WI38 (cell line): ENCODE results near the gene SEC14L5.
"Not testable (repeated sequence)": the region's sequence is repeated elsewhere in the genome, so short reads cannot be mapped to it uniquely, and the experiment has no call there.

Experiments used
- H3K4me3 ChIP-seq: 2 replicates; pipeline ENCODE4 v1.5.1; 2011; ENCODE audit warnings: low read depth, mild to moderate bottlenecking, control low read depth, low read length
- CTCF ChIP-seq: IDR thresholded peaks from 2 replicates; pipeline ENCODE4 v1.5.1; 2012; ENCODE audit warnings: low read depth, mild to moderate bottlenecking, control low read depth, low read length

SEC14L5 gene

DNA sequence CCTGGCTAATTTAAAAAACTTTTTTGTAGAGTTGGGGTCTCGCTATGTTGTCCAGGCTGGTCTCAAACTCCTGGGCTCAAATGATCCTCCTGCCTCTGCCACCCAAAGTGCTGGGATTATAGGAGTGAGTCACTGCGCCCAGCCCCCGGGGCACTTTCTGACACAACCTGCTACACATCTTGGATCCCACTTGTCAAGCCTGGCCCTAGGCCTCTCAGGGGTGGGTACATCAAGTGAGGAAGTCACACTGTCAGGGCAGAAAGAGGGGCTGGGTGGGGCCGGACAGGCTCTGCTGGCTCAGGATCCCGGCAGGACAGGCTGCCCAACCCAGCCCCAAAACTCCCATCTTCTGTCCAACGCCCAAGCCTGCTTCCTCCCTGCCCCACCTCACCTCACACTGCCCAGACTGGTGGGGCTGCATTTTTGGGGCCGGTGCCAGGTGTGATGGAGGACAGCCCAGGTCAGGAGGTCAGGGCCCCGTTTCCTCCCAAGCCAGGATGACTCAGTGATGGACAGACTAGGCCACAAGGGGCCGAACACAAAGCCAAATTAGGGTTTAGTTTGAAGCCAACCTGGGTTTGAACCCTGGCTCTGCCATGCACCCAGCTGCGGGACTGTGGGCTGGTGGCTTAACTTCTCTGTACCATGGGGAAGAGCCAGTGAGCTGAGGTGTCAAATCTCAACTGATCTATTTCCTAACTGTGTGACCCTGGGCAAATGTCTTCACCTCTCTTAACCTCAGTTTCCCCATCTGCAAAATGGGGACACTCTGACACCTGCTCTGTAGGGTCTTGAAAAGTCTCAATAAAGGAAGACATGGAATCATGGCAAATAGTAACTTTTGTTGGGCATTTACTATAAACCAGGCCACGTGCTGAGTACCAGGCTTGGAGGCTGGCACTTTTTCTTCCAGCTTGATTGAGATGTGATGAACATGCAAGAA lies 12.3 kb upstream of the SEC14L5 start:
- no peak overlapping the region for H3K4me3 ChIP-seq
- no peak for TF ChIP-seq CTCF

- no peak overlapping the region for H3K4me3 ChIP-seq
- TF ChIP-seq CTCF = no peak
These were observed 11.2 kb upstream of the SEC14L5 start for GRCh38 chr16:4946917-4947316.

- no peak for TF ChIP-seq CTCF
- H3K4me3 ChIP-seq = no peak overlapping the region
These were observed 10.2 kb upstream of the SEC14L5 start for GRCh38 chr16:4947722-4948503.

- no peak overlapping the region for H3K4me3 ChIP-seq
- no peak for TF ChIP-seq CTCF
These were observed 9.0 kb upstream of the SEC14L5 start for GRCh38 chr16:4948903-4949766.

- no peak for TF ChIP-seq CTCF
- H3K4me3 ChIP-seq = no peak overlapping the region
These were observed 8.1 kb upstream of the SEC14L5 start for GRCh38 chr16:4949986-4950385.

GRCh38 chr16:4951583-4951982 lies 6.5 kb upstream of the SEC14L5 start:
- not testable (repeated sequence) for H3K4me3 ChIP-seq

GRCh38 chr16:4954714-4955113 lies 3.4 kb upstream of the SEC14L5 start:
- TF ChIP-seq CTCF = no peak
- no peak overlapping the region for H3K4me3 ChIP-seq
